Right atrium auricular region (tissue), 2 donors: ENCODE measurements around the gene JAZF1. TPM values are rescaled to one million over a fixed set of nuclear protein-coding genes. Genes with fewer than 3 reads are reported as not detected.
A peak's percentile ranks its signal among the peaks of the same experiment; 100 is the strongest.

Source experiments
- DNase-seq: peaks from one replicate; pipeline ENCODE4 v3.0.0-alpha.2; 2019; ENCODE audit warnings: low spot score
- H3K27ac ChIP-seq, 2 donors: fragments of 200-600 bp; sonication (generic); 1 replicate in 1 of 2; 2 replicates in 1 of 2; pipeline ENCODE4 v1.5.1; 2016 to 2019
- H3K27me3 ChIP-seq, 2 donors: fragments of 200-600 bp; sonication (generic); one replicate each; pipeline versions ENCODE4 v1.5.1 to v1.6.0; 2017 to 2019
- H3K36me3 ChIP-seq: fragments of 200-600 bp; sonication (generic); one replicate; pipeline ENCODE4 v1.5.1; 2016
- H3K4me1 ChIP-seq, 2 donors: fragments of 200-600 bp; sonication (generic); one replicate each; pipeline versions ENCODE4 v1.5.1 to v1.6.0; 2017 to 2019
- H3K4me3 ChIP-seq, 2 donors: fragments of 200-600 bp; sonication (generic); 1 replicate in 1 of 2; 2 replicates in 1 of 2; pipeline ENCODE4 v1.5.1; 2017 to 2019; ENCODE audit warnings: mild to moderate bottlenecking in 1 of 2, moderate library complexity in 1 of 2
- H3K9me3 ChIP-seq, 2 donors: fragments of 200-600 bp; sonication (generic); one replicate each; pipeline ENCODE4 v1.5.1; 2019
- CTCF ChIP-seq, 2 donors: fragments of 200-600 bp; sonication (generic); IDR thresholded peaks; one replicate each; pipeline ENCODE4 v1.5.1; 2019; ENCODE audit warnings: antibody characterized with exemption in 2 of 2
- total RNA-seq, 2 donors: library from RNA; depleted of rRNA; stranded (reverse); fragments of >200 nt; gene quantifications; one replicate each; pipeline ENCODE4 v1.1.0, GENCODE V29; 2016

Gene JAZF1
- total RNA-seq, 2 donors from 2014 or later = 13.2 to 18.5 TPM

GRCh38 chr7:28008911-28009310 lies 171.7 kb downstream of the JAZF1 start:
- Histone ChIP-seq H3K4me3 (no peak overlapping the region), H3K9me3 (no peaks in the 10 kb centered on the region), H3K27me3 (no peaks in the 10 kb centered on the region), H3K36me3 (no peaks in the 10 kb centered on the region), H3K4me1 (peaks cover 0 to 27% of the 10 kb centered on the region in 2 donors), H3K27ac (no peak overlapping the region)
- no peak for DNase-seq
- TF ChIP-seq CTCF (IDR thresholded peaks at IDR 0.05) = no peak

GRCh38 chr7:28008171-28008570 lies 172.4 kb downstream of the JAZF1 start:
- Histone ChIP-seq H3K36me3 (no peaks in the 10 kb centered on the region), H3K4me3 (no peak overlapping the region), H3K27me3 (no peaks in the 10 kb centered on the region), H3K4me1 (peaks cover 0 to 20% of the 10 kb centered on the region in 2 donors), H3K9me3 (no peaks in the 10 kb centered on the region), H3K27ac (no peak overlapping the region)
- no peak for DNase-seq
- no peak for TF ChIP-seq CTCF (IDR thresholded peaks at IDR 0.05)

GRCh38 chr7:28006491-28006890 lies 174.1 kb downstream of the JAZF1 start:
- Histone ChIP-seq H3K36me3 (no peaks in the 10 kb centered on the region), H3K4me3 (no peak overlapping the region), H3K9me3 (no peaks in the 10 kb centered on the region), H3K4me1 (peaks cover 0 to 19% of the 10 kb centered on the region in 2 donors), H3K27me3 (no peaks in the 10 kb centered on the region), H3K27ac (no peak overlapping the region)
- no peak for TF ChIP-seq CTCF (IDR thresholded peaks at IDR 0.05)
- DNase-seq = no peak

- H3K27ac ChIP-seq = peak overlapping the region in 1 of 2 donors; percentile 21
- no peak for TF ChIP-seq CTCF (IDR thresholded peaks at IDR 0.05)
- peaks cover 0 to 19% of the 10 kb centered on the region in 2 donors for H3K4me1 ChIP-seq
- no peak overlapping the region for H3K4me3 ChIP-seq
- no peak for DNase-seq
- no peaks in the 10 kb centered on the region for H3K9me3 ChIP-seq
- H3K27me3 ChIP-seq = no peaks in the 10 kb centered on the region
- H3K36me3 ChIP-seq = no peaks in the 10 kb centered on the region
These were observed 174.8 kb downstream of the JAZF1 start for GRCh38 chr7:28005847-28006231.

GRCh38 chr7:28005075-28005846 lies 175.3 kb downstream of the JAZF1 start:
- no peak overlapping the region for H3K4me3 ChIP-seq
- no peaks in the 10 kb centered on the region for H3K9me3 ChIP-seq
- no peaks in the 10 kb centered on the region for H3K27me3 ChIP-seq
- no peak for TF ChIP-seq CTCF (IDR thresholded peaks at IDR 0.05)
- no peaks in the 10 kb centered on the region for H3K36me3 ChIP-seq
- DNase-seq = no peak
- peak overlapping the region in 1 of 2 donors; percentile 21 for H3K27ac ChIP-seq
- peaks cover 0 to 19% of the 10 kb centered on the region in 2 donors for H3K4me1 ChIP-seq

- peaks cover 0 to 19% of the 10 kb centered on the region in 2 donors for H3K4me1 ChIP-seq
- no peak for TF ChIP-seq CTCF (IDR thresholded peaks at IDR 0.05)
- no peak overlapping the region for H3K27ac ChIP-seq
- no peaks in the 10 kb centered on the region for H3K36me3 ChIP-seq
- H3K9me3 ChIP-seq = no peaks in the 10 kb centered on the region
- no peak overlapping the region for H3K4me3 ChIP-seq
- DNase-seq = no peak
- no peaks in the 10 kb centered on the region for H3K27me3 ChIP-seq
These were observed 177.2 kb downstream of the JAZF1 start for GRCh38 chr7:28003408-28003807.
